Skin of body (tissue), 2 donors: ENCODE measurements around the gene GAS7. TPM values are rescaled to one million over a fixed set of nuclear protein-coding genes. Genes with fewer than 3 reads are reported as not detected.
"Not testable (repeated sequence)": the region's sequence is repeated elsewhere in the genome, so short reads cannot be mapped to it uniquely, and the experiment has no call there.

ENCODE experiments used
- DNase-seq: peaks from one replicate; lab custom pipeline; 2025; lab: John Stamatoyannopoulos, UW
- total RNA-seq: library from RNA; depleted of rRNA; stranded (reverse); fragments of >200 nt; gene quantifications from one replicate; pipeline ENCODE4 v1.2.3, GENCODE V29; 2014

The GAS7 gene
- total RNA-seq, 1 donor from 2014 or later = 60.8 TPM

GRCh38 chr17:10111907-10112452 is 86.4 kb downstream of the GAS7 start:
- no peak for DNase-seq

DNA sequence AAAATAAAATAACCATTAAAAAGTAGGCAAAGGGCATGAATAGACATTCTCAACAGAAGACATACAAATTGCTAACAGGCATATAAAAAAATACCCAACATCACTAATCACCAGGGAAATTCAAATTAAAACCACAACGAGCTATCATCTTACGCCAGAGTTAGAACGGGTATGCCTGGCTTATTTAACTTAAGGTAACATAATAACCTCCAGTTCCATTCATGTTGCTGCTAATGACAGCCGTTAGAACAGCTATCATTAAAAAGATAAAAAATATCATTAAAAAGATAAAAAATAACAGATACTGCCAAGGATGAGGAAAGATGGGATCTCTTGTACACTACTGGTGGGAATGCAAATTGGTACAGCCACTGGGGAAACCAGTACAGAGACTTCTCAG is 89.3 kb downstream of the GAS7 start:
- DNase-seq = no peak

DNA sequence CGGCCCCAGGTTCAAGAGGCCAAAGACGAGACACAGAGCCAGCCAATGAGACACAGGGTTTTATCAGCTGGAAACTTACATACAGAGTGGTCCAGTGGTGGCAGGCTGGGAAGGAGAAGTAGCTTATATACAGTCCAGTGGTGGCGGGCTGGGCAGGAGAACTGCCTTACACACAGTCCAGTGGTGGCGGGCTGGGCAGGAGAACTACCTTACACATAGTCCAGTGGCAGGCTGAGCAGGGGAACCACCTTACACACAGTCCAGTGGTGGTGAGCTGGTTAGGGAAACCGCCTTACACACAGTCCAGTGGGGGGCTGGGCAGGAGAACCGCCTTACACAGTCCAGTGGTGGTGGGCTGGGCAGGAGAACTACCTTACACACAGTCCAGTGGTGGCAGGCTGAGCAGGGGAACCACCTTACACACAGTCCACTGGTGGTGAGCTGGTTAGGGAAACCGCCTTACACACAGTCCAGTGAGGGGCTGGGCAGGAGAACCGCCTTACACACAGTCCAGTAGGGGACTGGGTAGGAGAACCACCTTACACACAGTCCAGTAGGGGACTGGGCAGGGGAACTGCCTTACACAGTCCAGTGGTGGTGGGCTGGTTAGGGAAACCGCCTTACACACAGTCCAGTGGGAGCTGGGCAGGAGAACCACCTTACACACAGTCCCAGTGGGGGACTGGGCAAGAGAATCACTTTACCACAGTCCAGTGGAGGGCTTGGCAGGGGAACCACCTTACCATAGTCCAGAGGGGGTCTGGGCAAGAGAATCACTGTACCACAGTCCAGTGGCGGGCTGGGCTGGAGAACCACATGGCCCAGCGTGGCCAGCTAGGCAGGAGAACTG is 90.9 kb downstream of the GAS7 start:
- DNase-seq = no peak

GRCh38 chr17:10106067-10106466 is 92.3 kb downstream of the GAS7 start:
- no peak for DNase-seq

- peak; percentile 29 for DNase-seq
Measured at GRCh38 chr17:10105513-10106001, 92.8 kb downstream of the GAS7 start.

DNA sequence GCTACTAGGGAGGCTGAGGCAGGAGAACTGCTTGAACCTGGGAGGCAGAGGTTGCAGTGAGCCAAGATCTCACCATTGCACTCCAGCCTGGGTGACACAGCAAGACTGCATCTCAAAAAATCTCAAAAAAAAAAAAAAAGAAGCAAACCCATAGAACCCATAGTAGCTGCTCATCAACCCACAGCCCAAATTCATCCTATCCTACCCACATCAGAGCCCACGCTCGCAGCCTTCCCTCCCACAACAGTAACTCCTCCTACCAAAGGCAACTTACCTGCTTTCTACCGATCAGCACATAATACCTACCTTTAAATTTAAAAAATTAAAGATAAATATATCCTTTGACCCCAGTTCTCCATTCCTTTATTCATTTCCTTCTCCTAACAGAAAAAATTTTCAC is 94.7 kb downstream of the GAS7 start:
- DNase-seq = no peak

DNA sequence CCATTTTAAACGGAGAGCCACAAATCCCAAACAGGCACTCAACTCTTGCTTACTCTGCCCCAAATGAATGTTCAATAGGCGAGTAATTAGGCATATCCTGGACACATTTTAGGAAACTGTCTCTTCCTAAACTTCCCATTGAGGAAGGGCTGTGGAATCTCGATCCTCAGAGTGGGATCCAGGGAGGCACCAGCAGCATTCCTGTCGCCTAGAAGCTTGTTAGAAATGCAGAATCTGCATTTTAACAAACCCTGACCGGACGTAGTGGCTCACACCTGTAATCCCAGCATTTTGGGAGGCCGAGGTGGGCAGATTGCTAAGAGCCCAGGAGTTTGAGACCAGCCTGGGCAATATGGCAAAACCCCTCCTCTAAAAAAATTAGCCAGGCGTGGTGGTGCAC is 95.6 kb downstream of the GAS7 start:
- DNase-seq = no peak

- peak; percentile 88 for DNase-seq
Measured at GRCh38 chr17:10099051-10099571, 99.3 kb downstream of the GAS7 start.

DNA sequence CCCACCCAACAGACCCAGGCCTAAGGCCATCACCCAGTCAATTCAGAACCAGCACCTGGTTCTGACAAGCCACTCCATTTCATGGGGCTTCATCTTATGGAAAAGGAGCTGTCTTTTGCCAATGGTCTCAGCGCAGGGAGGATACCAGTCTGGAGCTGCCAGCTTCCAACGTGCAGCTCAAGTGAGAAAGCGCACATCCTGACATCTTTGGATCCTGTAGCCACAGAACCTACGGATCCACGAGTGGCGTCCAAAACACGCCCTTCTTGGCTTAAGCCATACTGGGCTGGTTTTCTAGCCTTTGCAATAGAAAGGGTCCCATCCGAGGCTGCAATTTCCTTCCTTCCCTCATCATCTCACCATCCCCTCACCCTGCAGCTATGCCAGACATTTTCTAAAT is 101.8 kb downstream of the GAS7 start:
- no peak for DNase-seq

- DNase-seq = not testable (repeated sequence)
Measured at GRCh38 chr17:10095295-10095694, 103.1 kb downstream of the GAS7 start.

- peak; percentile 41 for DNase-seq
Measured at GRCh38 chr17:10094797-10095196, 103.6 kb downstream of the GAS7 start.

DNA sequence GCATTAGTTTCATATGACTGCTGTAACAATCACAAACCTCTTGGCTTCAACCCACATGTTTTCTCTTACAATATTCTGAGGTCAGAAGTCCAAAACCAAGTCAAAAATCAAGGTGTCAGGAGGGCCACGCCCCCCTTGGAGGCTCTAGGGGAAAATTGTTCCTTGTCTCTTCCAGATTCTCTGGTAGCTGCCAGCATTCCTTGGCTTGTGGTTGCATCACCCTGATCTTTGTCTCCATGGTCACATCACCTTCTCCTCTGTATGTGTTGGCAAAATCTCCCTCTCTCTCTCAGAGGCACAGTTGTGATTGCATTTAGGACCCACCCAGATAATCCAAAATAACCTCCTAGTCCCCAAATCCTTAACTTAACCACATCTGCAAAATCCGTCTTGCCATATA is 105.8 kb downstream of the GAS7 start:
- no peak for DNase-seq

DNA sequence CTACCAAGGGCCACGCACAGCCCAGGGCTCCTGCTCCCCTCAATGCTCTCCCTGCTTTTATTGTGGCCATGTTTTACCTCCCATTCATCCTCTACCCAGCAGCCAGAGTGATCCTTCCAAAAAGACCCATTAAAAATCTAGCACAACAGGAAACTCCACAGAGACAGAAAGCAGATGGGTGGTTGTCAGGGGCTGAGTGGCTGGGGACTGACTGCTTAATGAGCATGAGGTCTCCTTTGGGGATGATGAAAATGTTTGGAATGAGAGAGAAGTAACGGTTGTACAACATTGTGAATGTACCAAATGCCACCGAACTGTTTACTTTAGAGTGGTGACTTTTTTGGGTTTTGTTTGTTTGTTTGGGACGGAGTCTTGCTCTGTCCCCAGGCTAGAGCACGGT is 107.4 kb downstream of the GAS7 start:
- no peak for DNase-seq

GRCh38 chr17:10089196-10089804 is 109.1 kb downstream of the GAS7 start:
- DNase-seq = no peak

GRCh38 chr17:10088444-10088843 is 110.0 kb downstream of the GAS7 start:
- no peak for DNase-seq

GRCh38 chr17:10087355-10087754 is 111.1 kb downstream of the GAS7 start:
- DNase-seq = no peak

- no peak for DNase-seq
Measured at GRCh38 chr17:10083864-10084263, 114.5 kb downstream of the GAS7 start.

DNA sequence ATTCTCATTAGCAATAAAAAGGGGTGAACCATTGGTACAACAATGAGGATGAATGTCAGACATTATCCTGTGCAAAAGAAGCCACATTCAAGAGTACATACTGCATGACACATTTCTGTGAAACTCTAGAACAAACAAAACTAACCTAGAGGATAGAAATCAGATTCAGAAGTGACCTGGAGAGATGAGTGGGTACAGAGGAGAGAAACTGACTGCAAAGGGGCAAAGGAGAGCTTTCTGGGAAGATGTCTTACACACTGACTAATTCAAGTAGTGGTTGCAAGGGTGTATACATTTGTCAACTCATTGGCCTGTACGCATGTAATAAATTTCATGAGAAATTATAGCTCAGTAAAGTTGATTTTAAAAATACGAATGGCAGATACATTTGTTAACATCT is 115.6 kb downstream of the GAS7 start:
- DNase-seq = no peak

GRCh38 chr17:10081571-10082169 is 116.7 kb downstream of the GAS7 start:
- no peak for DNase-seq

DNA sequence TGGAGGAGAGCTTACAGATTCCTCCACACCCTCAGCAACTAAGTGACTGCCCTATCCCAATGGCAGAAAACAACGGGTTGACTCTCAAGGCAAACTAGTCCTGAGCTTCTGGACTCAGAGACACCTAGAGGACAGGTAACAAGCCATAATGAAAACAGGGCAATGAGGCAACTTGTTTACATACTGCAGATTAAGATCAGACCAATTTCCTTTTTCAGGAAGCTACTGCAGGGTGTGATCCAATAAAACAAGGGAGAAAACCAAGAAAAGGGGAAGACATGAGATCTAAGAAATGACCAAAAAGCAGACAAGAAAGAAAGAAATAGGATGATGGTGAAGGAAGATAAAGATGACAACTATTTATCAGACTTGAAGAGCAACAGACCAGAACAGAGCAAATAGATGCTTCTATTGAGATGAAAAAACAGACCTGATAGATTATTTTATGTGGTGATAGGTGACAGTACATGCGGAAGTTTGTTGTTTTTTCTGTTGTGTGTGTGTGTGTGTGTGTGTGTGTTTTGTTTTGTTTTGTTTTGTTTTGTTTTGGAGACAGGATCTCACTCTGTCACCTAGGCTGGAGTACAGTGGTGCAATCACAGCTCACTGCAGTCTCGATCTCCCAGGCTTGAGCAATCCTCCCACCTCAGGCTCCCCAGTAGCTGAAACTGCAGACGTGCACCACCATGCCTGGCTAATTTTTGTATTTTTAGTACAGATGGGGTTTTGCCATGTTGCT is 120.7 kb downstream of the GAS7 start:
- DNase-seq = no peak

DNA sequence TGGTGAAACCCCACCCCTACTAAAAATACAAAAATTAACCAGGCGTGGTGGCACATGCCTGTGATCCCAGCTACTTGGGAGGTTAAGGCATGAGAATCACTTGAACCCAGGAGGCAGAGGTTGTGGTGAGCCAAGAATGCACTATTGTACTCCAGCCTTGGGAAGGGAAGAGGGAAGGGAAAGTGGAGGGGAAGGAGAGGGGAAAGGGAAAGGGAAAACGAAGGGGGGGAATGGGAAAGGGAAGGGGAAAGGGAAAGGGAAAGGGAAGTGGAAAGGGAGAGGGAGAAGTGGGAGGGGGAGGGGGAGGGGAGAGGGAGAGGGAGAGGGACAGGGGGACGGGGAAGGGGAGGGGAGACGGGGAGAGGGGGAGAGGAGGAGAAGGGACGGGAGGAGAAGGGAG is 122.5 kb downstream of the GAS7 start:
- no peak for DNase-seq
